Effector CD4-positive, alpha-beta T cell (primary cell): ENCODE data around the gene FNDC11.
"Not testable (repeated sequence)": the region's sequence is repeated elsewhere in the genome, so short reads cannot be mapped to it uniquely, and the experiment has no call there.

ENCODE experiments used
- DNase-seq: peaks from one replicate; pipeline ENCODE4 v3.0.0-alpha.2; 2020

The FNDC11 gene

GRCh38 chr20:63601679-63602078, 47.7 kb downstream of the FNDC11 start:
- not testable (repeated sequence) for DNase-seq

- no peak for DNase-seq
Observed at GRCh38 chr20:63602321-63602720, 48.4 kb downstream of the FNDC11 start.
